Kidney (tissue), 14 donors: ENCODE measurements around the gene NHSL2. TPM values are rescaled to one million over a fixed set of nuclear protein-coding genes. Genes with fewer than 3 reads are reported as not detected.

Experiments
- DNase-seq, 5 donors: peaks; one replicate each; pipeline ENCODE4 v3.0.0-alpha.2; 2013 to 2020
- FAIRE-seq: peaks from 2 replicates; lab custom pipeline; 2012; peaks lifted over from hg19 to GRCh38; lab: Jason Lieb, UNC
- H3K27ac ChIP-seq, 2 donors: one replicate each; pipeline ENCODE4 v1.7.0; 2013; ENCODE audit warnings: low read depth in 2 of 2, low read length in 2 of 2, inconsistent platforms in 1 of 2
- H3K27me3 ChIP-seq: one replicate; pipeline ENCODE4 v1.7.1; 2013; ENCODE audit warnings: low read length, inconsistent platforms; ENCODE audit not compliant: control insufficient read depth, insufficient read depth
- H3K36me3 ChIP-seq, 3 donors: one replicate each; pipeline versions ENCODE4 v1.7.0 to v1.7.1; 2013; ENCODE audit warnings: low read length in 3 of 3, control low read depth in 1 of 3, inconsistent platforms in 1 of 3; ENCODE audit not compliant: insufficient read depth in 3 of 3, control insufficient read depth in 2 of 3
- H3K4me1 ChIP-seq, 3 donors: one replicate each; pipeline versions ENCODE4 v1.7.0 to v1.7.1; 2013; ENCODE audit warnings: low read length in 3 of 3, inconsistent platforms in 1 of 3, low read depth in 1 of 3; ENCODE audit not compliant: control insufficient read depth in 2 of 3, insufficient read depth in 2 of 3
- H3K4me3 ChIP-seq, 3 donors: one replicate each; pipeline versions ENCODE4 v1.7.0 to v1.8.1; 2013; ENCODE audit warnings: low read length in 3 of 3, control low read depth in 1 of 3, inconsistent platforms in 1 of 3
- H3K9ac ChIP-seq, 3 donors: one replicate each; pipeline versions ENCODE4 v1.7.0 to v1.7.1; 2013; ENCODE audit warnings: low read length in 3 of 3, control low read depth in 1 of 3, inconsistent platforms in 1 of 3
- H3K9me3 ChIP-seq, 3 donors: one replicate each; pipeline versions ENCODE4 v1.7.0 to v1.7.1; 2013; ENCODE audit warnings: low read length in 3 of 3, control low read depth in 1 of 3, inconsistent platforms in 1 of 3; ENCODE audit not compliant: control insufficient read depth in 2 of 3, insufficient read depth in 1 of 3
- CTCF ChIP-seq: IDR thresholded peaks from 3 replicates; pipeline ENCODE4 v1.5.1; 2012; ENCODE audit warnings: mild to moderate bottlenecking, moderate library complexity, borderline replicate concordance; ENCODE audit not compliant: insufficient read depth; ENCODE audit errors: extremely low read depth
- intact Hi-C: fragments of 100-400 bp; cut with DNase I; formaldehyde crosslinking; loops from one replicate; pipeline ENCODE4 v1.11.1; 2022
- polyA plus RNA-seq: library from polyadenylated mRNA; stranded (reverse); fragments of 350-450 nt; fragmentation: Illumina TruSeq; extraction: RNeasy Lipid Tissue Mini Kit (QIAGEN cat#74804); gene quantifications from one replicate; pipeline ENCODE4 v1.2.3, GENCODE V29; 2014; ENCODE audit warnings: low read depth, low replicate concordance; ENCODE audit not compliant: insufficient read depth
- total RNA-seq: library from RNA; stranded (reverse); fragmentation: NEBNext Ultra II Directional; extraction: Animal tissue kit (Norgen Biotek cat#: 25700); gene quantifications from one replicate; pipeline ENCODE4 v1.2.1, GENCODE V29; 2021
- donor health status: control.
- donor health status: control.
- donor health status: control.
- donor health status: control.
- donor health status: control.
- donor health status: DM: yes; HTN: yes; CAD: no.
- donor health status: Normal renal cell carcinoma (clear cell type).

The NHSL2 gene
- total and polyA plus RNA-seq, 2 donors from 2014 or later = 1.3 to 10.8 TPM

DNA sequence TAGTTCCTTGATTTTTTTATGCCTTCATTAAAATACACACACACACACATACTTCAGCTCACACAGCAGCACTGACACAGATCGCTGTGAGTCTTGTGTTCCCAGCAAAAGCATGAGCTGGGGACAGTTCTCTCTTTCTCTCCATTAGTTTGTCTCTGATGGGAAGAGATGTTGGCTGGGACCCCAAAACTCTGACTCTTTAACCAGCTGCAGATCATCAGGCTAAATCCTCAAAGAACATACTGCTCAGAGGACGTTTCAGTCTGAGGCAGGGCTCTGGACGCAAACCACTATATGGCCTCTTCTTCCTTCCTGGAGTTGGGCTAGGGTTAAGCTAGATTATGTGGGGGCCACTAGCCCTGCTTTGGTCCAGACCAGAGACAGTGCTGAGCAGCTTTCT is 109.6 kb downstream of the NHSL2 start:
- no peaks in the 10 kb centered on the region for H3K9me3 ChIP-seq
- no peak for FAIRE-seq
- peak in 2 of 5 donors; percentile 25 to 73 for DNase-seq
- H3K36me3 ChIP-seq = no peaks in the 10 kb centered on the region
- intact Hi-C loops = loop anchor here (10.0 kb wide), 1 partner anchor 105 kb away; no protein-coding TSS in a partner anchor
- peaks cover 4% of the 10 kb centered on the region for H3K27me3 ChIP-seq
- peak overlapping the region in 1 of 2 donors; percentile 28 for H3K27ac ChIP-seq
- no peak for TF ChIP-seq CTCF
- H3K9ac ChIP-seq = no peak overlapping the region
- no peak overlapping the region for H3K4me3 ChIP-seq
- peaks cover 0 to 4% (median 0%) of the 10 kb centered on the region in 3 donors for H3K4me1 ChIP-seq

GRCh38 chrX:72020788-72021187 is 110.1 kb downstream of the NHSL2 start:
- H3K27me3 ChIP-seq = peaks cover 6% of the 10 kb centered on the region
- intact Hi-C loops = loop anchor here (10.0 kb wide), 1 partner anchor 104 kb away; no protein-coding TSS in a partner anchor
- H3K9me3 ChIP-seq = no peaks in the 10 kb centered on the region
- FAIRE-seq (no peak), DNase-seq (no peak)
- no peak overlapping the region for H3K4me3 ChIP-seq
- no peak for TF ChIP-seq CTCF
- H3K9ac ChIP-seq = no peak overlapping the region
- H3K27ac ChIP-seq = peak overlapping the region in 1 of 2 donors; percentile 28
- no peaks in the 10 kb centered on the region for H3K36me3 ChIP-seq
- H3K4me1 ChIP-seq = peaks cover 0 to 4% (median 0%) of the 10 kb centered on the region in 3 donors

GRCh38 chrX:72021975-72022374 is 111.3 kb downstream of the NHSL2 start:
- no peak overlapping the region for H3K27ac ChIP-seq
- H3K9me3 ChIP-seq = no peaks in the 10 kb centered on the region
- H3K9ac ChIP-seq = no peak overlapping the region
- FAIRE-seq (no peak), DNase-seq (peak in 1 of 5 donors; percentile 28)
- intact Hi-C loops = loop anchor here (10.0 kb wide), 1 partner anchor 103 kb away; no protein-coding TSS in a partner anchor
- no peak overlapping the region for H3K4me3 ChIP-seq
- H3K27me3 ChIP-seq = peaks cover 6% of the 10 kb centered on the region
- peak; percentile 3 for TF ChIP-seq CTCF
- peaks cover 0 to 4% (median 0%) of the 10 kb centered on the region in 3 donors for H3K4me1 ChIP-seq
- H3K36me3 ChIP-seq = no peaks in the 10 kb centered on the region
